Eye (tissue), 1 donor: Measurements from ENCODE around the gene SEC24C.

Source experiments
- DNase-seq: peaks from one replicate; pipeline ENCODE4 v3.0.0-alpha.2; 2015

The SEC24C gene

DNA sequence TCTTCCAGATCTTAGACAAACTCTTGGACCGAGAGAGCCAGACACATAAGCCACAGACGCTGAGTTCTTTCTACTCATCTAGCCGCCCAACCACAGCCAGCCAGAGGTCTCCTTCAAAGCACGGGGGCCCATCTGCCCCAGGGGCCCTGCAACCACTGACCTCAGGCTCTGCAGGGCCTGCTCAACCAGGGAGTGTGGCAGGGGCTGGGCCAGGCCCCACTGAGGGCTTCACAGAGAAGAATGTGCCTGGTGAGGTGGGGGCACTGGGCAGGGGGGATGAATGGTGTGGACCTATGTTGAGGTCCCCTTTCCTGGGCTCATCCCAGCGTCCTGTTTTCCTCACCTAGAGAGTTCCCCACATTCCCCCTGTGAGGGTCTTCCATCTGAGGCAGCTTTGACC lies 52.6 kb downstream of the SEC24C start:
- DNase-seq, result no peak

DNA sequence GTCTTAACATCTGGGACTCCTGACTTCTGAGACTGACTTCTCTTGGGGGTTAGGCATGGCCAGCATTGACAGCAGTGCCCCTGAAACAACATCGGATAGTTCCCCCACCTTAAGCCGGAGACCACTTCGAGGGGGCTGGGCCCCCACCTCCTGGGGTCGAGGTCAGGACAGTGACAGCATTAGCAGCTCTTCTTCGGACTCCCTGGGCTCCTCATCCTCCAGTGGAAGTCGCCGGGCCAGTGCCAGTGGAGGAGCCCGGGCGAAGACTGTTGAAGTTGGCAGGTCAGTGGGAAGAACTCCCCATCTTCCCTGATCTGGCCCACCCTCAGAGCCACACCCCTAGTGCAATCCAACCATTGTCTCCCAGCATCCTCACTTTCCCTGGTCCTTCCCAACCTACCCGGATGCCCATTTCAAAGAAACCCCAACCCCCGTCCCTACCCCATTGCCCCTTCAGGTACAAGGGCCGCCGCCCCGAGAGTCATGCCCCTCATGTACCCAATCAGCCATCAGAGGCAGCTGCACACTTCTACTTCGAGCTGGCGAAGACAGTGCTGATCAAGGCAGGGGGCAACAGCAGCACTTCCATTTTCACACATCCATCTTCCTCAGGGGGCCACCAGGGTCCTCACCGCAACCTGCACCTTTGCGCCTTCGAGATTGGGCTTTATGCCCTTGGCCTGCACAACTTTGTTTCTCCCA lies 53.3 kb downstream of the SEC24C start:
- DNase-seq, result no peak

DNA sequence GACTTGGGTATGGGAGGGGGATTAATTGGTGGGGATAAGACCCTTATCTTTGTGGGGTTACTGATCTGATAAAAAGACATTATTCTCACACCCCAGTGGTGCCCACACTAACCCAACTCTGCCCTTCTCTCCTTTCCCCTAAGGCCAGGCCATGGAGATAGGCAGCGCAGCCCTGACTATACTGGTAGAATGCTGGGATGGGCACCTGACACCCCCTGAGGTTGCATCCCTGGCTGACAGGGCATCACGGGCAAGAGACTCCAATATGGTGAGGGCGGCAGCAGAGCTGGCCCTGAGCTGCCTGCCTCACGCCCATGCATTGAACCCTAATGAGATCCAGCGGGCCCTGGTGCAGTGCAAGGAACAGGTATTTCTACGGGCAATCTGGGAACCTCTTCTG lies 53.9 kb downstream of the SEC24C start:
- DNase-seq, result no peak

DNA sequence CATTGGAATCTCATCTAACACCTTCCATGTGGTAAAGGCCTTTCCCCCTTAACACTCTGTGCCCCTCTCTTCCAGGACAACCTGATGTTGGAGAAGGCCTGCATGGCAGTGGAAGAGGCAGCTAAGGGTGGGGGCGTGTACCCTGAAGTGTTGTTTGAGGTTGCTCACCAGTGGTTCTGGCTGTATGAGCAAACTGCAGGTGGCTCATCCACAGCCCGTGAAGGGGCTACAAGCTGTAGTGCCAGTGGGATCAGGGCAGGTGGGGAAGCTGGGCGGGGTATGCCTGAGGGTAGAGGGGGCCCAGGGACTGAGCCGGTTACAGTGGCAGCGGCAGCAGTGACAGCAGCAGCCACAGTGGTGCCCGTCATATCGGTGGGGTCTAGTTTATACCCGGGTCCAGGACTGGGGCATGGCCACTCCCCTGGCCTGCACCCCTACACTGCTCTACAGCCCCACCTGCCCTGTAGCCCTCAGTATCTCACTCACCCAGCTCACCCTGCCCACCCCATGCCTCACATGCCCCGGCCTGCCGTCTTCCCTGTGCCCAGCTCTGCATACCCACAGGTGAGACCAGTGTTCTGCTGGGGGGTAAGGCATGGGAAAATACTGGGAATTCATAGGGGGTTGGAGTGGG lies 54.9 kb downstream of the SEC24C start:
- no peak for DNase-seq

GRCh38 chr10:73799899-73800559 lies 55.9 kb downstream of the SEC24C start:
- DNase-seq, result no peak

GRCh38 chr10:73800560-73801252 lies 56.5 kb downstream of the SEC24C start:
- no peak for DNase-seq

DNA sequence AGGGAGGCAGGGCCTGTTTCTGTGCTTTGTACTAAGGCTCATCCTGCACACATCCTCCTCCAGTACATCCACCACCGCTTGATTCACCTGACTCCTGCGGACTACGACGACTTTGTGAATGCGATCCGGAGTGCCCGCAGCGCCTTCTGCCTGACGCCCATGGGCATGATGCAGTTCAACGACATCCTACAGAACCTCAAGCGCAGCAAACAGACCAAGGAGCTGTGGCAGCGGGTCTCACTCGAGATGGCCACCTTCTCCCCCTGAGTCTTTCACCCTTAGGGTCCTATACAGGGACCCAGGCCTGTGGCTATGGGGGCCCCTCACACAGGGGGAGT lies 57.0 kb downstream of the SEC24C start:
- DNase-seq, result no peak

DNA sequence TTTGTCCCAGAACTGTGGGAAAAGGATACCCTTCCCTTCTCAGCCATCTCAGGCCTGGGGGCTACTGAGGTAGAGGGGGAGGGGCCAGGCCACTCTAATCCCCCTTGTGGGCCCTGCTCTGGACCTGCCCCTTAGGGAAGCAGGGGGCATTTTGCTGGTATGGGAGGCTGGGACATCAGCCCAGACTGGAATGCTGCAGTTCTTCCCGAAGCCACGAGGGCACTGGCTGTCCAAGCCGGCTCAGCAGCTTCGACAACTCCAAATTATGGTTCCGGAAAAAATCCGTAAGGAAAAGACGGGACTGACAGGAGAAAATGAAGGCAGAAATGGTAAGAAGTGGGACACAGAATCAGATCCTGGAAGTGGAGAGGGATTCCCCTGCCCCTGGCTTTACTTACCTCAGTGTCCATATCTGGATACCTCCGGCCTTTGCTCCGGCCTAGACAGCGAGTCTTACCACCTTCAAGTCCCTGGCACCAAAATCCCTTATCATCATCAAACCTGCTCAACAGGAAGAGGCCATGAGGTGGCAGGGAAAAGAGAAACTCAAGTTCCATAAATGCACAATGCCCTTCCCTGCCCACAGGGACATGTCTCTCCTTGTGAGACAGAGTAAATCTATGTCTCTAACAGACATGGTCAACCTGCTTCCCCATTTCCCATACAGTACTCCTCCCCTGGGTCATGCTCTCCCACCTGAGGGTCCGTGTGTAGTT lies 58.3 kb downstream of the SEC24C start:
- no peak for DNase-seq

DNA sequence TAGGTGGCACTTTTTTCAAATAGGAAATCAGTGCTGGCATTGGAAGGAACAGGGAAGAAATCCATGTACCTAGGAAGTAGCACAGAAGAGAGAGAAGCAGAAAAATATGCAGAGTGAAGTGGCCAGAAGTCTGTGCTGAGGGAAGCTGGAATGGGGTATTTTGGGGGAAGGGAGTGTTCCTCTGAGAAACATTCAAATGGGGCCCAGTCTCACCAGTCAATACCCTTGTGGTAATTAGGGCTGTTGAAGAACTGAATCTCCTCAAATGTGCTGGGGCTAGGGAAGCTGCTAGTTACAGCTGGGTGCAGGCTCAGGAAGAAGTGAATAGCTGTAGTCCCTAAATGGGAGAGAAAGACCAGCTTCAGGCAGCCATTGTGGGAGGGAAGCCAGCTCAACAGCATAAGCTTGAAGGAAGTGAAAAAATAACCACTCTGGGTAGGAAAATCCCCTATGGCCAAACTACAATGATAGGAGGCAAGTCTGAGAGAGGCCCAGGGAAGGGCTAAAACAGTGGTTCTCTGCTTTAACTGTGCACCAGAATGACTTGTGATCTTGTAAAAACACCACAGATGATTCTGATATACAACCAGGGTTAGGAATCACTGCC lies 59.6 kb downstream of the SEC24C start:
- no peak for DNase-seq

GRCh38 chr10:73806176-73806950 lies 62.2 kb downstream of the SEC24C start:
- no peak for DNase-seq

GRCh38 chr10:73807471-73807870 lies 63.3 kb downstream of the SEC24C start:
- no peak for DNase-seq

DNA sequence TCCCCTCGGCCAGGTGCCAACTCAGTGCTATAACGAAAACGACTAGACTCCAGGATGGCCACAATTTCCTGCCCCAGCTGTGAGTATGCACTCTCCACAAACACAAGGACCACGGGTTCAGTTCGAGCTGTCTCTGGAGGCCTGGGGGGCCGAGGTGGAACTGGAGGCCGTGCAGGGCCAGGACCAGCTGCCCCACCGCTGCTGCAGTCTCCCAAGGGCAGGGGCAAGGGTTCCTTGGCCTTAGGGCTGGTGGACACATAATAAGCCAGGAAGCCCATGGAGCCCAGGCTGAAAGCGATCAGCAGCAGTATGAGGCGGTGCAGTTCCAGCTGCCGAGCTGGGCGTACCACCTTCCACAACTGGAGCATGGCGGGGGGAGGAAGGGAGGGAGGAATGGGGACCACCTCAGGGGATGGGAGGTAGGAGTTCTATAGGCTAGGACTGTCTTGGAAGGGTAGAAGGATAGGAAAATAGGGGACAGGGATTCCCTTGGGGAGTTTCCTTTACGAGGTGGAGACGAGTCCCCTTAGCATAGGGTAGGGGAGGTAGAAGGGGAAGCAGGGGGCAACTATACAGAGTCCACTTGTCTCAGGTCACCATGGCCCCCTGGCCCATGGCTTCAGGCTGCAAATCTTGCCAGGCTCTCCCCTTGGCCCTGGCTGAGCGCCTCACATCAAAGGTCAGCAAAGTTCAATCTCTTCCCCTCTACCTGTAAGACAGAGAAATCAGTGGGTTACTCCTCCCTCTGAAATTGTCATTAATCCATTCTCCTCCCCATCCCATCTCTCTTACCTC lies 64.0 kb downstream of the SEC24C start:
- DNase-seq, result no peak

DNA sequence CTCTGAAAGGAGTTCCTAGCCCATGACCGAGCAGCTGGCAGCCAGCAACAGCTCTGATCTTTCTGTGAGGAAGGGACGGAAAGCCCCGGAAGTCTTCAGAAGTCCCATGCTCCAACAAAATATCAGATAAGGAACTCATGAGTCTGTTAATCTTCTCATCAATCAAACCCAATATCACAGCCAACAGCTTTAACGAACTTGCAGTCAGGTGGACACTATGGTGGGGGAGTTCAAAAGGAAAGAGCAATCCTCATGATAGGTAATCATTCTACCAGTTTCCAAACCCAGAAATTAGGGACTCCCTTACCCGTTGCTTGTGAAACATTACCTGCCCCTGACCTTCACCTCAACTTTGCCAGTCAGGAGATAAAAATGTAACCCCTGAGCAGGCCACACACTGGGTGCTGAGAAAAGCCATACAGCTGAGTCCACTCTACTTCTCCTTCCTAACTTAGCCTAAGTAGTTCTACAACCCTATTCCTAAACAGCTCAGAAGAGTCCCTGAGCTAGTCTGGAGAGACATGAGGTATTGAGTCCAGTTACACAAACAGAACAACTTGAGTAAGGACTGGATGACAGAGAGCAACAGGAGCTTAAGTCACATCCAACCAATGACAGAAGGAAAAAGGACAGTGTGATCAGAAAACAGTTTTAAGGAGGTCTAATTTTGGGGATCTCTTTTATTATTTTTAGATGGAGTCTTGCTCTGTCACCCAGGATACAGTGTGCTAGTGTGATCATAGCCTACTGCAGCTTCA lies 65.1 kb downstream of the SEC24C start:
- no peak for DNase-seq

GRCh38 chr10:73810358-73810734 lies 66.2 kb downstream of the SEC24C start:
- no peak for DNase-seq

DNA sequence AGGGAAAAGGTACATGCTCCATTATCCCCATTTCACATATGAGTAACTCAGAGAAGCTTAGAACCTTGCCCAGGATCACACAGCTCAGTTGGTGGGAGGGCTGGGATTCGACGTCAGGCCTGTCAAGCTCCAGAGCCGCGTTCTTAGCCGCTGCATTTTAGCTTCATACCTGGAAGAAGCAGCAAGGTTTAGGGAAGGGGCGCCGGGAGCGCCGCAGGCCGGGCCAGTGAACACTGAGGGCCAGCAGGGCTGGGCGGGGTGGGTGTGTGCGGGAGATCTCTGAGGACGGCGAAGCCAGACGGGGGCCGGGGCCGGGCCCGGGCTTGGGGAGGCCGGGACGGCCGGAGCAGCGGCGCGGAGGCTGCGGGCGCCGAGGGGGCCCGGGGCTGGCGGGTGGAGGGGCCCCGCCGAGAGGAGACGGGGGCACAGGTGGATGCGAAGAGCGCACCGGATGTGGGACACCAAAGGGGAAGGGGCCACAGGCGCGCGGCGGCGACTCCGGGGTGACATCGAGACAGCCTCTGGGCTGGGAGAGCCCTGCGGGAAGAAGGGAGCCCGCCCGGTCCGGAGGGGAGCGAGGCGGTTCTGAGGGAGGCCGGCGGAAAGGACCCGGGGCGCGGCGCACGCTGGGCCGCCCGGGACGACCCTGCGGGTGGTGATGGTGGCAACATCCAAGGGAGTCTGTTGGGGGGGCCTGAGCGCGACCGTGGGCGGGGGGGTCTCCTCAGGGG lies 66.7 kb downstream of the SEC24C start:
- peak; percentile 42 for DNase-seq

DNA sequence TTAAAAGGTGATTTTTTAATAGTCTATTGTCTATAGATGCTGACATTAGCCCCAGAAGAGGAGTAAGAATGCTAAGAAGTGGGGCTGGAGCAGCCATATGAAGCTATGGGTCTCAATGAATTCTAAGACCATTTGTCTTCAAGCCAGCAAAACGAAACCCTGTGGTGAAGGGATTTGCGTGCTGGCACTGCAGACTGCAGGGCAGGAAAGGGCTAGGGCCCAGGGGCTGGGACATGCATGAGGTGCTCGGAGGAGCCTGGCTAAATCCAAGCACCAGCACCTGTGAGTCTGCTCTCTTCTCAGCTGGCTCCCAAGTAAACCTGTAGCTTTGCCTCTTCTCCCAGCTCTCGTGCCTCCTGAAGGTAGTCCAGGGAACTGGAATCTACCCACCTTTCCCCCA lies 68.5 kb downstream of the SEC24C start:
- DNase-seq, result no peak

DNA sequence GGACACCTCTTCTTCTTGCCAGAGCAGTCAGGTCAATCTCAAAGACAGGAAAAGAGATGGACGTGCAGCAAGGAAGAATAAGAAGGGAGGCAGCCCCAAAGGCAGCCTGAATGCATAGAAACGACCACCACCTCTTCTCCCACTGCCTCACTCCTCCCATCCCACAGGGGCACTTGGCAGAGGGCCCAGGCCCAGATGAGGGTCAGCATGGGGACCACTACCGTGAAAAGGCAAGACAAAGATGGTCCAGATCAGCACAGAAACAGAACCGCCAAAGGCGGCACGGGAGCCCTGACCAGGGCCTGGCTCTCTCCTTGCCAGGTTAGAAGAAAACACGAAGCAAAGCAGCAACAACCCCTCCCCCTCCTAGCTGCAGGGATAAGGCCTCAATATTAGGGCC lies 69.2 kb downstream of the SEC24C start:
- DNase-seq, result no peak

- DNase-seq, result no peak
Observed at GRCh38 chr10:73814276-73814895, 70.2 kb downstream of the SEC24C start.
